ENCODE results near the gene CCDC80. TPM values are rescaled to one million over a fixed set of nuclear protein-coding genes. Genes with fewer than 3 reads are reported as not detected.

The CCDC80 gene
- total RNA-seq, 1 donor from 2014 or later = 171 TPM

DNA sequence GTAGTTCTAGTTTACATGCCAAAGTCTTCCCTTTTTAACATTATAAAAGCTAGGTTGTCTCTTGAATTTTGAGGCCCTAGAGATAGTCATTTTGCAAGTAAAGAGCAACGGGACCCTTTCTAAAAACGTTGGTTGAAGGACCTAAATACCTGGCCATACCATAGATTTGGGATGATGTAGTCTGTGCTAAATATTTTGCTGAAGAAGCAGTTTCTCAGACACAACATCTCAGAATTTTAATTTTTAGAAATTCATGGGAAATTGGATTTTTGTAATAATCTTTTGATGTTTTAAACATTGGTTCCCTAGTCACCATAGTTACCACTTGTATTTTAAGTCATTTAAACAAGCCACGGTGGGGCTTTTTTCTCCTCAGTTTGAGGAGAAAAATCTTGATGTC lies 57.8 kb downstream of the CCDC80 start:
- Histone ChIP-seq H3K36me3 (peaks cover 53% of the 10 kb centered on the region), H3K4me3 (no peak overlapping the region), H3K27ac (replicated peaks) (no peak overlapping the region), H3K4me1 (peaks cover 4% of the 10 kb centered on the region), H3K9me3 (replicated peaks) (no peaks in the 10 kb centered on the region), H3K27me3 (ENCODE audit: low read depth) (no peaks in the 10 kb centered on the region)
- TF ChIP-seq, protein P1, sequence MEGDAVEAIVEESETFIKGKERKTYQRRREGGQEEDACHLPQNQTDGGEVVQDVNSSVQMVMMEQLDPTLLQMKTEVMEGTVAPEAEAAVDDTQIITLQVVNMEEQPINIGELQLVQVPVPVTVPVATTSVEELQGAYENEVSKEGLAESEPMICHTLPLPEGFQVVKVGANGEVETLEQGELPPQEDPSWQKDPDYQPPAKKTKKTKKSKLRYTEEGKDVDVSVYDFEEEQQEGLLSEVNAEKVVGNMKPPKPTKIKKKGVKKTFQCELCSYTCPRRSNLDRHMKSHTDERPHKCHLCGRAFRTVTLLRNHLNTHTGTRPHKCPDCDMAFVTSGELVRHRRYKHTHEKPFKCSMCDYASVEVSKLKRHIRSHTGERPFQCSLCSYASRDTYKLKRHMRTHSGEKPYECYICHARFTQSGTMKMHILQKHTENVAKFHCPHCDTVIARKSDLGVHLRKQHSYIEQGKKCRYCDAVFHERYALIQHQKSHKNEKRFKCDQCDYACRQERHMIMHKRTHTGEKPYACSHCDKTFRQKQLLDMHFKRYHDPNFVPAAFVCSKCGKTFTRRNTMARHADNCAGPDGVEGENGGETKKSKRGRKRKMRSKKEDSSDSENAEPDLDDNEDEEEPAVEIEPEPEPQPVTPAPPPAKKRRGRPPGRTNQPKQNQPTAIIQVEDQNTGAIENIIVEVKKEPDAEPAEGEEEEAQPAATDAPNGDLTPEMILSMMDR (IDR thresholded peaks at IDR 0.05; ENCODE audit: borderline replicate concordance) = no peak
- DNase-seq = no peak
- intact Hi-C loops (cut with micrococcal nuclease) = loop anchor here (10.0 kb wide), 1 partner anchor 392 kb away; the partner anchor contains the start of gene CD200R1

GRCh38 chr3:112582244-112582874 lies 58.6 kb downstream of the CCDC80 start:
- H3K36me3 ChIP-seq = peaks cover 53% of the 10 kb centered on the region
- intact Hi-C loops (cut with micrococcal nuclease) = loop anchor here (10.0 kb wide), 1 partner anchor 392 kb away; the partner anchor contains the start of gene CD200R1
- no peak overlapping the region for H3K27ac ChIP-seq (replicated peaks)
- no peaks in the 10 kb centered on the region for H3K27me3 ChIP-seq (ENCODE audit: low read depth)
- no peaks in the 10 kb centered on the region for H3K9me3 ChIP-seq (replicated peaks)
- H3K4me1 ChIP-seq = peaks cover 4% of the 10 kb centered on the region
- no peak for DNase-seq
- TF ChIP-seq, protein P1 (IDR thresholded peaks at IDR 0.05; ENCODE audit: borderline replicate concordance) = peak; percentile 66
- no peak overlapping the region for H3K4me3 ChIP-seq

DNA sequence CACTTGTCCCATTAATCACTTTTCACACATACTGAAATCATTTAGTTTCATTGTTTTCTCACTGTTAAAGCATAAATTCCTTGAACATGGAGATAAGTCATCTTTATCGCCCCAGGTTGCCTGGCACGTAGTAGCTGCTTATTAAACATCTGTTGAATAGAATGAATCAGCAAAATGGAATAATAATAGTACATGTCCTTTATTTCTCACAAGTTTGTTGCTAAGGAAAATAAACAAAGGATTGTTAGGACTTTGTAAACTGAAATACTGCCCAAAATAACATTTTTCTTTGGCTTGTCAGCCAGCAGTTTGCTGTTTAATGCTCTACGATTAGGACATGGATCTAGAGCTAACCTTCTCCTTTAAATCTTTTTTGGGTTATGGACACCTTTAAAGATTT lies 61.2 kb downstream of the CCDC80 start:
- intact Hi-C loops (cut with micrococcal nuclease) = loop anchor here (10.0 kb wide), 1 partner anchor 395 kb away; the partner anchor contains the start of gene CD200R1
- Histone ChIP-seq H3K4me1 (no peaks in the 10 kb centered on the region), H3K9me3 (replicated peaks) (no peaks in the 10 kb centered on the region), H3K27ac (replicated peaks) (no peak overlapping the region), H3K27me3 (ENCODE audit: low read depth) (no peaks in the 10 kb centered on the region), H3K36me3 (peaks cover 55% of the 10 kb centered on the region), H3K4me3 (no peak overlapping the region)
- DNase-seq = no peak
- TF ChIP-seq, protein P1 (IDR thresholded peaks at IDR 0.05; ENCODE audit: borderline replicate concordance) = no peak

- no peak overlapping the region for H3K27ac ChIP-seq (replicated peaks)
- H3K36me3 ChIP-seq = peaks cover 55% of the 10 kb centered on the region
- no peak overlapping the region for H3K4me3 ChIP-seq
- TF ChIP-seq, protein P1 (IDR thresholded peaks at IDR 0.05; ENCODE audit: borderline replicate concordance) = no peak
- no peak for DNase-seq
- H3K9me3 ChIP-seq (replicated peaks) = no peaks in the 10 kb centered on the region
- intact Hi-C loops (cut with micrococcal nuclease) = no loop called here
- H3K27me3 ChIP-seq (ENCODE audit: low read depth) = no peaks in the 10 kb centered on the region
- no peaks in the 10 kb centered on the region for H3K4me1 ChIP-seq
These were observed 61.7 kb downstream of the CCDC80 start for GRCh38 chr3:112579232-112579631.

- Histone ChIP-seq H3K9me3 (replicated peaks) (no peaks in the 10 kb centered on the region), H3K4me3 (no peak overlapping the region), H3K4me1 (no peaks in the 10 kb centered on the region), H3K27me3 (ENCODE audit: low read depth) (no peaks in the 10 kb centered on the region), H3K27ac (replicated peaks) (no peak overlapping the region), H3K36me3 (peaks cover 65% of the 10 kb centered on the region)
- TF ChIP-seq, protein P1 (IDR thresholded peaks at IDR 0.05; ENCODE audit: borderline replicate concordance) = no peak
- intact Hi-C loops (cut with micrococcal nuclease) = no loop called here
- no peak for DNase-seq
These were observed 68.2 kb downstream of the CCDC80 start for GRCh38 chr3:112572701-112573100.

All from left ventricle myocardium inferior (tissue), 1 donor.